ENCODE measurements around the gene CDH1.

Gene CDH1

GRCh38 chr16:68869492-68870088, 132.5 kb downstream of the CDH1 start:
- H3K4me1 ChIP-seq (ENCODE audit: control insufficient read depth in 1 of 2, insufficient read depth in 2 of 2, low read length in 2 of 2): no peaks in the 10 kb centered on the region
- no peaks in the 10 kb centered on the region for H3K27me3 ChIP-seq (ENCODE audit: low read depth, low read length)
- H3K4me3 ChIP-seq (ENCODE audit: low read depth in 1 of 2, low read length in 2 of 2): no peak overlapping the region
- no peaks in the 10 kb centered on the region for H3K9me3 ChIP-seq (ENCODE audit: control insufficient read depth in 1 of 2, low read length in 2 of 2)
- H3K27ac ChIP-seq (ENCODE audit: low read length): no peak overlapping the region
- H3K36me3 ChIP-seq (ENCODE audit: control insufficient read depth in 1 of 2, insufficient read depth in 2 of 2, low read length in 2 of 2): peaks cover 0 to 28% of the 10 kb centered on the region in 2 donors

DNA sequence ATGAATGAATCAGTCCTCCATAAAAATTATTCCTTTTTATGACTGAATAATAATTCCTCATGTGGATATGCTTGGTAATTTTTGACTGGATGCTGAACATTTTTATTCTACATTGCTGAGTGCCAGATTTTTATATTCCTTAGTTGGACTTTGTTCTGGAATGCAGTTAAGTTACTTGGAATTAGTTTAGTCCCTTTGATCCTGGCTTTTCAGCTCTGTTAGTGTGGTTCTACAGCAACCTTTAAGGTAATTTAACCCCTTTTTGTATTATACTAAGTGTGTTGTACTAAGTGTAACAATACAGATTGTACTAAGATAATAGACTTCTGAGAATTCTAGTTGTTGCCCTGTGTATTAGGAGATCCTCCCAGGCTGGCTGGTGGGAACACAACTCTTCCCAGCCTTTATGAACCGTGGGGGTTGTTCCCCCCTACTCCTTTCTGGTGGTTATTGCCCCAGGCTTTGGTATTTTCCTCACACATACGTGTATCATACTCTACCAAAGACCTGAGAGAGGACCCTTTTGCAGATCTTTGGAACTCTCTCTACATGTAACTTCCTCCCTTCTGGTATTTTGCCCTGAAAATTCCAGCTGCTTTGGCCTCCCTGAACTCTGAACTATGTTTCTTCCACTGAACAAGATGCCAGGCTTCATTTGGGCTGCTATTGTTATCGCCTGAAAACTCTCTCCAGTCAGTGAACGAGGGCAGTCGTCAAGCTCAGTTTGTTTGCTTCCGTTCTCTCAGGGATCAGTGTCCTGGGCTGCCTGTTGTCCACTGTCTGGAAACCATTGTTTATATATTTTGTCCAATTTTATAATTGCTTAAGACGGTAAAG, 136.8 kb downstream of the CDH1 start:
- no peaks in the 10 kb centered on the region for H3K27me3 ChIP-seq (ENCODE audit: low read depth, low read length)
- H3K4me1 ChIP-seq (ENCODE audit: control insufficient read depth in 1 of 2, insufficient read depth in 2 of 2, low read length in 2 of 2): no peaks in the 10 kb centered on the region
- no peak overlapping the region for H3K27ac ChIP-seq (ENCODE audit: low read length)
- no peaks in the 10 kb centered on the region for H3K9me3 ChIP-seq (ENCODE audit: control insufficient read depth in 1 of 2, low read length in 2 of 2)
- peaks cover 7 to 27% of the 10 kb centered on the region in 2 donors for H3K36me3 ChIP-seq (ENCODE audit: control insufficient read depth in 1 of 2, insufficient read depth in 2 of 2, low read length in 2 of 2)
- H3K4me3 ChIP-seq (ENCODE audit: low read depth in 1 of 2, low read length in 2 of 2): no peak overlapping the region

DNA sequence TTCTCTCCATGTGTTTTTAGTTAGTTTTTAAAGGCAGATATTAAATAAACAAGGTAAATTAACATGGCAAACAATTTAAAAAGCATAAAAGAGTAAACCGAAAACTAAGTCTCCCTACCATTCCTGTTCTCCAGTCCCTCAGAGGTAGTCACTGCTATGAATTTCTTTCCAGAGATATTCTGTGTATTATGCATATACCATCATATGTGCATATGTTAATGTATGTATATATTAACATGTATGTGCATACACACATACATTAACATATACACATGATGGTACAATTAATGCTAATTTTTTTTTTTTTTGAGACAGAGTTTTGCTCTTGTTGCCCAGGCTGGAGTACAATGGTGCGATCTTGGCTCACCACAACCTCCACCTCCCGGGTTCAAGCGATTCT, 138.8 kb downstream of the CDH1 start:
- peaks cover 7 to 22% of the 10 kb centered on the region in 2 donors for H3K36me3 ChIP-seq (ENCODE audit: control insufficient read depth in 1 of 2, insufficient read depth in 2 of 2, low read length in 2 of 2)
- H3K27me3 ChIP-seq (ENCODE audit: low read depth, low read length): no peaks in the 10 kb centered on the region
- H3K4me3 ChIP-seq (ENCODE audit: low read depth in 1 of 2, low read length in 2 of 2): no peak overlapping the region
- H3K9me3 ChIP-seq (ENCODE audit: control insufficient read depth in 1 of 2, low read length in 2 of 2): no peaks in the 10 kb centered on the region
- H3K4me1 ChIP-seq (ENCODE audit: control insufficient read depth in 1 of 2, insufficient read depth in 2 of 2, low read length in 2 of 2): no peaks in the 10 kb centered on the region
- no peak overlapping the region for H3K27ac ChIP-seq (ENCODE audit: low read length)

- H3K4me3 ChIP-seq (ENCODE audit: low read depth in 1 of 2, low read length in 2 of 2): no peak overlapping the region
- H3K36me3 ChIP-seq (ENCODE audit: control insufficient read depth in 1 of 2, insufficient read depth in 2 of 2, low read length in 2 of 2): peaks cover 0 to 8% of the 10 kb centered on the region in 2 donors
- no peak overlapping the region for H3K27ac ChIP-seq (ENCODE audit: low read length)
- H3K27me3 ChIP-seq (ENCODE audit: low read depth, low read length): no peaks in the 10 kb centered on the region
- H3K9me3 ChIP-seq (ENCODE audit: control insufficient read depth in 1 of 2, low read length in 2 of 2): no peaks in the 10 kb centered on the region
- H3K4me1 ChIP-seq (ENCODE audit: control insufficient read depth in 1 of 2, insufficient read depth in 2 of 2, low read length in 2 of 2): peaks cover 0 to 13% of the 10 kb centered on the region in 2 donors
These were observed 146.6 kb downstream of the CDH1 start for GRCh38 chr16:68883685-68884084.

DNA sequence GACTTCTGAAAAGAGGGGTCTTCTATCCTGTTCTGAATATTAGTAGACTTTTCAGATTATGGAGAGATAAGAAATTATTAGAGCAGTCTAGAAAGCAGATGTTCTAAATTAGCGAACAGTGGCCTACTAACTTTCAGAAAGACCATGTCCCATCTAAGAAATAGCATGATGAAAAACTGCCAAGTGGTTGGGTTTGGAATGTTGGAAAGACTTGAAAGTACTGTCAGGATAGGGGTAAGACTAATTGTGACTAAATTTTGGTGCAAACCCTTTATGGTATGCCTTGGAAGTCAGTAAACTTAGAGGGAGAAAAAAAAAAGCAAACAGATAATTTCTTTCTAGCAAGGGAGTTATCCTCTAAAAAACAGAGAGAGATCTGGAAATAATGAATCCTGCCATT, 147.3 kb downstream of the CDH1 start:
- H3K27me3 ChIP-seq (ENCODE audit: low read depth, low read length): no peaks in the 10 kb centered on the region
- H3K27ac ChIP-seq (ENCODE audit: low read length): no peak overlapping the region
- no peak overlapping the region for H3K4me3 ChIP-seq (ENCODE audit: low read depth in 1 of 2, low read length in 2 of 2)
- H3K4me1 ChIP-seq (ENCODE audit: control insufficient read depth in 1 of 2, insufficient read depth in 2 of 2, low read length in 2 of 2): peaks cover 0 to 13% of the 10 kb centered on the region in 2 donors
- H3K9me3 ChIP-seq (ENCODE audit: control insufficient read depth in 1 of 2, low read length in 2 of 2): no peaks in the 10 kb centered on the region
- peaks cover 0 to 8% of the 10 kb centered on the region in 2 donors for H3K36me3 ChIP-seq (ENCODE audit: control insufficient read depth in 1 of 2, insufficient read depth in 2 of 2, low read length in 2 of 2)
